ENCODE measurements around the gene ALG9.

The ALG9 gene

GRCh38 chr11:111836162-111836561, 35.2 kb downstream of the ALG9 start:
- no peak for DNase-seq (ENCODE audit: low read depth in 2 of 2)

- DNase-seq (ENCODE audit: low read depth in 2 of 2) = no peak
These were observed 35.7 kb downstream of the ALG9 start for GRCh38 chr11:111835665-111836064.

GRCh38 chr11:111834432-111835163, 36.8 kb downstream of the ALG9 start:
- no peak for DNase-seq (ENCODE audit: low read depth in 2 of 2)

- DNase-seq (ENCODE audit: low read depth in 2 of 2) = no peak
These were observed 37.9 kb downstream of the ALG9 start for GRCh38 chr11:111833524-111833923.

GRCh38 chr11:111829185-111829968, 42.0 kb downstream of the ALG9 start:
- DNase-seq (ENCODE audit: low read depth in 2 of 2) = no peak

- DNase-seq (ENCODE audit: low read depth in 2 of 2) = no peak
These were observed 44.9 kb downstream of the ALG9 start for GRCh38 chr11:111826322-111826950.

- DNase-seq (ENCODE audit: low read depth in 2 of 2) = no peak
These were observed 47.8 kb downstream of the ALG9 start for GRCh38 chr11:111823629-111824028.

GRCh38 chr11:111823131-111823530, 48.2 kb downstream of the ALG9 start:
- no peak for DNase-seq (ENCODE audit: low read depth in 2 of 2)

- no peak for DNase-seq (ENCODE audit: low read depth in 2 of 2)
These were observed 51.5 kb downstream of the ALG9 start for GRCh38 chr11:111819829-111820237.

GRCh38 chr11:111819161-111819828, 52.1 kb downstream of the ALG9 start:
- DNase-seq (ENCODE audit: low read depth in 2 of 2) = peak; percentile 83 to 86

- DNase-seq (ENCODE audit: low read depth in 2 of 2) = no peak
These were observed 55.9 kb downstream of the ALG9 start for GRCh38 chr11:111815489-111815888.

GRCh38 chr11:111814557-111815320, 56.6 kb downstream of the ALG9 start:
- DNase-seq (ENCODE audit: low read depth in 2 of 2) = peak; percentile 66 to 68

GRCh38 chr11:111814106-111814505, 57.3 kb downstream of the ALG9 start:
- no peak for DNase-seq (ENCODE audit: low read depth in 2 of 2)

- no peak for DNase-seq (ENCODE audit: low read depth in 2 of 2)
These were observed 59.2 kb downstream of the ALG9 start for GRCh38 chr11:111812211-111812610.

- DNase-seq (ENCODE audit: low read depth in 2 of 2) = no peak
These were observed 59.9 kb downstream of the ALG9 start for GRCh38 chr11:111811445-111811844.

GRCh38 chr11:111808834-111809233, 62.5 kb downstream of the ALG9 start:
- DNase-seq (ENCODE audit: low read depth in 2 of 2) = no peak

- no peak for DNase-seq (ENCODE audit: low read depth in 2 of 2)
These were observed 63.3 kb downstream of the ALG9 start for GRCh38 chr11:111808063-111808588.

- no peak for DNase-seq (ENCODE audit: low read depth in 2 of 2)
These were observed 64.3 kb downstream of the ALG9 start for GRCh38 chr11:111807076-111807475.

- DNase-seq (ENCODE audit: low read depth in 2 of 2) = no peak
These were observed 70.2 kb downstream of the ALG9 start for GRCh38 chr11:111801135-111801534.

- DNase-seq (ENCODE audit: low read depth in 2 of 2) = no peak
These were observed 73.1 kb downstream of the ALG9 start for GRCh38 chr11:111798279-111798678.

GRCh38 chr11:111797145-111797581, 74.2 kb downstream of the ALG9 start:
- DNase-seq (ENCODE audit: low read depth in 2 of 2) = no peak

Measured in fibroblast of skin of left biceps (primary cell).